Measurements from ENCODE around the gene TMEM132A.

DNA sequence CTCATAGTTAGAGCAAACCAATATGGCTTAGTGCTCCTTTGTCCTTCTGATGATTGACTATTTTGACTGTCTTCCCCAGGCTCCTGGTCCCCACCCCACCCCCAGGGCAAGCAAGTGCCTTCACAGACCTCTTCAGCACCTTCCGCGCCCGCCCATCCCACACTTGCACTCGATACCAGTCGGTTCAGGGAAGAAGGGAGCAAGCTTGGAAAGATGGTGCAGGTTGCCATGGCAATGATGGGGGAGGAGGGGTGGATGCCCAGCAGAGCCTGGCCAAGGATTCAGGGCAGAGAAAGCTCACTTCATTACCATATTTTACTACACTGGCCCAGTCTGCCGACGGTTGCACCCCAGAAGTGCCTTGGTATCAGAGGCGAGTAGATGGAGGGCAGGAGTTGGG, 2.2 kb downstream of the TMEM132A start:
- TF ChIP-seq, protein P1, sequence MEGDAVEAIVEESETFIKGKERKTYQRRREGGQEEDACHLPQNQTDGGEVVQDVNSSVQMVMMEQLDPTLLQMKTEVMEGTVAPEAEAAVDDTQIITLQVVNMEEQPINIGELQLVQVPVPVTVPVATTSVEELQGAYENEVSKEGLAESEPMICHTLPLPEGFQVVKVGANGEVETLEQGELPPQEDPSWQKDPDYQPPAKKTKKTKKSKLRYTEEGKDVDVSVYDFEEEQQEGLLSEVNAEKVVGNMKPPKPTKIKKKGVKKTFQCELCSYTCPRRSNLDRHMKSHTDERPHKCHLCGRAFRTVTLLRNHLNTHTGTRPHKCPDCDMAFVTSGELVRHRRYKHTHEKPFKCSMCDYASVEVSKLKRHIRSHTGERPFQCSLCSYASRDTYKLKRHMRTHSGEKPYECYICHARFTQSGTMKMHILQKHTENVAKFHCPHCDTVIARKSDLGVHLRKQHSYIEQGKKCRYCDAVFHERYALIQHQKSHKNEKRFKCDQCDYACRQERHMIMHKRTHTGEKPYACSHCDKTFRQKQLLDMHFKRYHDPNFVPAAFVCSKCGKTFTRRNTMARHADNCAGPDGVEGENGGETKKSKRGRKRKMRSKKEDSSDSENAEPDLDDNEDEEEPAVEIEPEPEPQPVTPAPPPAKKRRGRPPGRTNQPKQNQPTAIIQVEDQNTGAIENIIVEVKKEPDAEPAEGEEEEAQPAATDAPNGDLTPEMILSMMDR (IDR thresholded peaks at IDR 0.05; ENCODE audit: borderline replicate concordance, extremely low read depth, low read length, poor library complexity, severe bottlenecking) = no peak
- TF ChIP-seq EZH2 (IDR thresholded peaks at IDR 0.05; ENCODE audit: borderline replicate concordance, low read depth, low read length, severe bottlenecking) = no peak

All from DND-41 (cell line).